Measurements from ENCODE around the gene MGST3. TPM values are rescaled to one million over a fixed set of nuclear protein-coding genes. Genes with fewer than 3 reads are reported as not detected.
"Not testable (repeated sequence)": the region's sequence is repeated elsewhere in the genome, so short reads cannot be mapped to it uniquely, and the experiment has no call there.

Gene MGST3
- total RNA-seq, 1 donor from 2014 or later: 161 TPM

- DNase-seq (ENCODE audit: low spot score): no peak
Measured at GRCh38 chr1:165697491-165697880, 66.5 kb downstream of the MGST3 start.

DNA sequence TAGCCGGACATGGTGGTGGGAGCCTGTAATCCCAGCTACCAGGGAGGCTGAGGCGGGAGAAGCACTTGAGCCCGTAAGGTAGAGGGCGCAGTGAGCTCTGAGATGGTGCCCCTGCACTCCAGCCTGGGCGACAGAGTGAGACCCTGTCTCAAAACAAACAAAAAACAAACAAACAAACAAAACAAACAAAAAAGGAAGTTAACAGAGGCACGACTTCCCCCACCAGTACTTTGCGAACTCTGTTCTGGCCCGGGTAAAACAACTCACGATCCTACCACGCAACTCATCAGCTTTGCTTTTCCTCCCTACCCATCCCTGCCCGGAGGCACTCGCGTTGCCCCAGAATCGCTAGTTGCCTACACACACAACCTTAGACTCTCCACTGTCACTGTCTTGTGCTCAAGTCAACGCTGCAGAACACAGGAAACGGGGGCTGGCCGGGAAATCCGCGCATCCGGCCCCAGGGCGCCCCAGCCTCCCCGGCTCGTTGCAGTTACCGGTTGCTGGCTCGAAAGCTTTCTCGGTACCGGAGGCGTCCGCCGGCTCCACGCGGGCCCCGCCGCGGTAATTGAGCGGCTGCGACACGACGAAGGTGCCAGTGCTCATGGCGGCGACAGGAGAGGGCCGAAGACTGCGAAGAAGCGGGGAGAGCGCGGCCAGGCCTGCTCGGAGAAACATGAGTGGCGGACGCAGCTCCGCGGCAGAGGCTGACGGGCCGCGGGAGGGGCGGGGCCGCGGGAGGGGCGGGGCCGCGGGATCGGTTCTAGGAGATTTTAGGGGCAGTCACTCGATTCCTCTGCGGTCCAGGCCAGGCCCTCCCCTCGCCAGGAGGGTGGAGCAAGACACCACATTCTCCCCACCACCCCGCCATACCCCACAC, 67.1 kb downstream of the MGST3 start, which contains the start of gene ALDH9A1:
Gene ALDH9A1 (minus strand): TSS at position 682 of the 880 bp plus-strand sequence. CDS start 4 bp downstream, at position 678.
- DNase-seq (ENCODE audit: low spot score): peak; percentile 90

DNA sequence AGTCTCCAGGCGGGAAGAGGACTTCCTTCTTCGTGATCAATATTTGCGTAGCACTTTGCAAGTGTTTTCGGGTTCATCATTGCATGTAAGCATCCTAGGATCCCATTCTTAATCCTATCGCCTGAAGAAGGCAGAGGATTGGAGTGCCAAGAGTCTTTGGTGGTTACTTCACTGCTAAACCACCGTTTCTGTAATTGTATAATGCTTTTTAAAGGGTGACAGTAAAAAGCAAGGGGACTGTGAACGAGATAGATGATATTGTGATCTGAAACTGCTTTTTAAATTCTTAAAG, 67.7 kb downstream of the MGST3 start:
- no peak for DNase-seq (ENCODE audit: low spot score)

- DNase-seq (ENCODE audit: low spot score): no peak
Measured at GRCh38 chr1:165699577-165699976, 68.5 kb downstream of the MGST3 start.

- not testable (repeated sequence) for DNase-seq (ENCODE audit: low spot score)
Measured at GRCh38 chr1:165701922-165702321, 70.9 kb downstream of the MGST3 start.

GRCh38 chr1:165703648-165704047, 72.6 kb downstream of the MGST3 start:
- no peak for DNase-seq (ENCODE audit: low spot score)

Other genes starting within 250 kb of the MGST3 start
- gene RXRG, start 186.1 kb upstream of the MGST3 start, total RNA-seq: 0.86 TPM
- not detected for gene LRRC52, start 87.2 kb upstream of the MGST3 start, total RNA-seq
- 60.5 TPM for gene ALDH9A1, start 67.3 kb downstream of the MGST3 start, total RNA-seq
- 92.4 TPM for gene TMCO1, start 137.6 kb downstream of the MGST3 start, total RNA-seq
- 44.7 TPM for gene UCK2, start 196.4 kb downstream of the MGST3 start, total RNA-seq